ENCODE data around the gene XRCC4.

GRCh38 chr5:83162601-83163000 lies 85.3 kb downstream of the XRCC4 start:
- TF ChIP-seq POLR2A (IDR thresholded peaks at IDR 0.05; ENCODE audit: low read depth, low read length) (no peak), POLR2AphosphoS5 (IDR thresholded peaks at IDR 0.05; ENCODE audit: low read depth, low read length) (no peak), SPI1 (IDR thresholded peaks at IDR 0.05; ENCODE audit: low read depth, low read length) (no peak), PAX5 (IDR thresholded peaks at IDR 0.05; ENCODE audit: insufficient read depth, low read length, severe bottlenecking) (no peak), TAF1 (IDR thresholded peaks at IDR 0.05; ENCODE audit: low read depth, low read length) (no peak)

All from GM12891 (cell line).